PFSK-1 (cell line): ENCODE results near the gene TAF11L5.
"Not testable (repeated sequence)": the region's sequence is repeated elsewhere in the genome, so short reads cannot be mapped to it uniquely, and the experiment has no call there.

ENCODE experiments used
- POLR2AphosphoS5 ChIP-seq: IDR thresholded peaks from 2 replicates; pipeline ENCODE4 v1.6.1; 2012; ENCODE audit warnings: low read depth, mild to moderate bottlenecking, control low read depth, low read length, moderate library complexity
- REST ChIP-seq, 2 experiments: IDR thresholded peaks; 2 replicates each; pipeline versions ENCODE4 v1.6.1 to v1.8.0; 2011 to 2012; ENCODE audit warnings: low read depth in 2 of 2, low read length in 2 of 2, control low read depth in 1 of 2, inconsistent platforms in 1 of 2, mild to moderate bottlenecking in 1 of 2, moderate library complexity in 1 of 2; ENCODE audit not compliant: insufficient read depth in 1 of 2
- TAF1 ChIP-seq: IDR thresholded peaks from 2 replicates; pipeline ENCODE4 v1.6.1; 2012; ENCODE audit warnings: low read length, control low read depth, borderline replicate concordance; ENCODE audit not compliant: insufficient read depth

- not testable (repeated sequence) for TF ChIP-seq REST (IDR thresholded peaks at IDR 0.05; ENCODE audit: insufficient read depth in 1 of 2, low read depth in 2 of 2, low read length in 2 of 2); POLR2AphosphoS5; TAF1
These were observed 3.3 kb downstream of the TAF11L5 start, which contains the start of gene TAF11L6 for GRCh38 chr5:17528369-17528768.
